GM18519 (cell line): ENCODE results near the gene ITM2C.

Source experiments
- ATAC-seq: cut with Tn5 transposase; IDR thresholded peaks from one replicate; pipeline ENCODE4 v1.9.1; 2021; ENCODE audit warnings: mild to moderate bottlenecking, moderate library complexity; ENCODE audit not compliant: unreplicated experiment, low FRiP score

Gene ITM2C

DNA sequence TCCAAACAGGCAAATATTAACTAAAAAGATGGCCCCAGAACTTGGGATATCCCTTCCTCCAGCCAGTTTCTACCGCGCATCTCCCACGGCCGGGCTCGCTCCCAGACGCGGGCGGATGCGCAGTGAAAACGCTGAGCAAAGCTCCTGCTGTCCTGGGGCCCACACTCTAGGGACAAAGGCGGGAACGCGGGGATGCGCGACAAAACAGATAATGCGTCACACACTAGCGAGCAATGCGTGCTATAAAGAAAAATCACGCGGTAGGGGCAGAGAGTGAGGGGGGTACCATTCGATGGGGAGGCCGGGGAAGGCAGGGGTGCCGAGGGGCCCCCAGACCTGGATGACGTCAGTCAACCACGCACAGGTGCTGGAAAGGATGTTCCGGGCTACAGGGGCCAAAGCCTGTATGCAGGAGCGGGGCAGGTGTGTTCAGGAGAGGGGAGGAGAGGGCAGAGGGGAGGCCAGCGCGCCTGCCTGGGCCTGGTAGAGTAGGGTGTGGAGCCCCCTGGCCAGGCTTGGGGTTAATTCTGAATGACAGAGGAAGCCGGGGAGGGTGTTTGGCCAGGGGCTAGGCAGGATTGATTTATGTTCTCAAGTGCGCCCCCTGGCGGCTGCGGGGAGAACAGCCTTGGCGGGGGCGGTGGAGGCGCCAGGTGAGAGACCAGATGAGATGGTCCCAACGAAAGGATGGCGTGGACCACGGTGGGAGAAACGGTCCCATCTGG, 14.9 kb upstream of the ITM2C start:
- no peak for ATAC-seq

DNA sequence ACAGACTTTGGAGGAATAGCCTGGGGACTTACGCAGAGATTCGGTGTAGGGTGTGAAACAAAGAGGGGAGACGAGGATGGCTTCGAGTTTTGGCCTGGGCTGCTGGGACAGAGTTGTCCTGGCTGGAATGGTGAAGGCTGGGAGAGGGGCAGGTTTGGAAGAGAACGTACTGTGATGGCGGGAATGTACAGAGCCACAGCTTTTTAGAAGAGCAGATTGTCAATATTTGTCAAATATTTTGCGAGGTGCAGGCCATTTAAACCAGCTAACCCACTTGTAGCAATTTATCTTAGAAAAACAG, 14.4 kb upstream of the ITM2C start:
- ATAC-seq, result no peak

DNA sequence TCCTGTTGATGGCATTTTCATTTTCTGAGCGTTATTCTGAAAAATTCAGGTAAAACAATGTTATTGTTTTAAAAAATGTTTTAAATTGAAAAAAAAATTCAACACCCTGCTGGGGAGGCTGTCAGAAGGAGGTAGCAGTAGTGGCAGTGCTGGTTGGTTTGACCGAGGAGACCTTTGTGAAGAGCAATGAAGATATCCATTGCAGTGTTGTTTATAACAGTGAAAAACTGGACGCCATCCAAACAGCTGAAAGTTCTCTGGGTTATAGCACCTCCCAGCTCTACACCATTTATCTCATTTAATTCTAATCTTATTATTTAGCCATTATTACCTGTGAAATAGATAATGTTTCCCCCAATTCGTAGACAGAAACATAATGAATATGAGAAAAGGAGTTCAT, 12.6 kb upstream of the ITM2C start:
- no peak for ATAC-seq

DNA sequence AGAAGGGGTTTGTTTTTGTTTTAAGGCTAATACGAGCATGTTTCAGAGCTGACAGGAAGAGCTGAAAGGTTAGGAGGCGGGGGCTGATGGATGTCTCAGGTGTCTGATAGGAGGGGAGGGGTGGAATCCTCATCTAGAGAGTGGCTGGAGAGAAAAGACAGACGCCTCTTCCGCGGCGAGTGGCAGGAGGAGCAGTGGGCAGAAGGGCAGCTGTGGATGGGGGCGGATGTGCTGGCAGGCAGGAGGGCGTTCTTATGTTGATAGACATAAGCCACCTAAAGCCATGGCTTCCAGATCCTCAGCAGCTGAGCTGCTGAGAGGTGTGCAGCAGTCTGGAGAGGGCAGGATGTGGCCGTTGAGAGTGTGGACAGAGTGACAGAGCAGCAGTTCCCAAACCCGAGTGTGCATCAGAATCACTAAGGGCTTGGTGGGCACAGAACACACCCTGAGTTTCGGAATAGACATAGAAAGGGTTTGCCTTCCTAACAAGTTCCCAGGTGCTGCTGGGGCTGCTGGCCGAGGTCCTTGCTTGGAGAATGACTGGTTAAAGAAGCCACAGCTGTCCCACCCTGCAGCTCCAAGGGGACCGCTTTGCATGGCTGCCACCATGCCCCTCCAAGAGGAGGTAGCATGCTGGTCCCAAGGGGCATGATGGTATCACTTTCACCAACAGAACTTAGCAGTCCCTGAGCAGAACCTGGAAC, 3.0 kb upstream of the ITM2C start:
- no peak for ATAC-seq

DNA sequence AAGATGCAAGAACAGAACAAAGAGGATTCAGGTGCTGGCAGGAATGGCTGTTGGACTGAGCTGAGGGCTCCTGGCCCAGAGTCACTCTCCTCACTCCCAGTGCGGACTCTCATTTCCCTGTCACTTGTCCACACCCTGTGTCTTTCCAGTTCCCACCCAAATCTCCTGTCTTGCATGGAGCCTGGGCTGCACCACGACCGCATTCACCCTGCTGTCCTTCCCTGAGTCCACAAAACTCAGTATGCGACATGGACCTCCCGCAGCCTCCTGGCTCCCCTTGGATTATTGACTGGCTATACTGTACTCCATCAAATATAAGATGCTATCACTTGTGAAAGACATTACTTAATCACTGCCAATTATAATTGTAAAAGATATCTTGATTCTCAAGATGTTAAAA, 2.5 kb upstream of the ITM2C start:
- ATAC-seq, result no peak

DNA sequence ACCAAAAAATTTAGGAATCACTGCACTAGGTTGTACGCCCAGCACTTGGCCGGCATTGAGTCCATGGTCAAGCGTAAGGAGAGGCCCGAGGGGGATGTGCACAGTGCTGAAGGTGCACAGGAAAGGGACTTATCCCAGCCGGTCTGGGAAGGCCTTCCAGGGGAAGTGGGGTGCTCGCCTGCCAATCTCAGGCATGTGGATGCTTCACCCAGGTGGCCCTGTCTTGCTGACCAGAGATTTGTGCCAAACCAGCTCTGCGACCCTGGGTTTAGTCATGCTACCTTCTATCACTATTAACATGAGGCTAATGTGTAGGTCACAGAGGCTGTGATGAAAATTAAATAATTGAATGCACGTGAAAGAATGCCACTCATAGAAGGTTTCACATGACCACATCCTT, 1.7 kb upstream of the ITM2C start:
- no peak for ATAC-seq

DNA sequence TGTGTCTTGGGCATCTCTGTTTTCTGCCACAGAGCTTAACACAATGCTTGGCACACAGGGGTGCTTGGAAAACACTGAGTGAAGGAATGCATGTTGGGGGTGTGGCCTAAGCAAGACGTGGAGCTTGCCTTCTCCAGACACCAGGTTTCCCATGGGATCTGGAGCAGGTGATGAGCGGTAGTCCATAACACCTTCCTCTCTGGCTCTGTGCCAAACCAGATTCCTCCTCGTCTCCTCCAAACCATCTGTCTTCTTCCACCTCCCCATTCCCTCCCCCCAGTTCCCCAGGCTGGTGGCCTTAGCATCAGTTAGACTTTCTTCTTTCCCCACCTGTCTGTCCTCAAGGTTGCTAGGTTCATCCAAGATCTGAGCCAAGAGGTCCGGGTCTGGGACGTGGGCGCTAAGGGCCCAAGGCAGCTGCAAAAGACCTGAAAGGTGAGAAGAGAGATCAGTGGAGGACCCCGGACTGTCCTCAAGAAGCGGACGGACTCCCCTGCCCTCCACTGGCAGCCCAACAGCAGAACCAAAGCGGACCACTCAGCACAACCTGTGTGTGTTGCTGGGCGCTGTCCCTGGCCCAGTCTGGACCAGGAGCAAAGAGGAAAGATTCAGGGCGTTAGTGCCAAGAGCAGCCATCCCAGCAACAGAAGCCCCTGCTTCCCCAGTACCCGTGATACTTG, 1.2 kb upstream of the ITM2C start:
- no peak for ATAC-seq

DNA sequence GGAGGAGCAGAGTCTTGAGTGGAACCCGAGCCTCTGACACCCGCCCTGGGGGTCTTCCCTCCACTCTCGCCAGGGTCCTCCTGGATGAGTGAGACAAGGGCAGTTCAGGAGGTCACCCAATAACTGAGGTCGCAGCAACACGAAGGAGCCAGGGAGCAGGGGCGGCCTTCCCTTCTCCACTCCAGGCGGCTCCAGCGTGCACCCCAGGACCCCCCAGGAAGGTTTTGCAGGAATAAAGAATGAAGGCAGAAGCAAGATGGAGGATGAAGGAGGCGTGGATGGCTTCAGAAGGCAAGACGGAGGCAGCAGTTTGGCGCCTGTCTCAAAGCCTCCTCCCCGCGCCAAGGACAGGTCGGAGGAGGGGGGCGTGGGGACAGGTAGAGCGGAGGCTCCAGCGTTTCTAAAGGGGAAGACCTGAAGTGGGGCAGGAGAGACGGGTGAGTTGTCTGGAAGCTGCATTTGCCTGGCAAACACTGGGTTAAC, 579 bp upstream of the ITM2C start:
- no peak for ATAC-seq

DNA sequence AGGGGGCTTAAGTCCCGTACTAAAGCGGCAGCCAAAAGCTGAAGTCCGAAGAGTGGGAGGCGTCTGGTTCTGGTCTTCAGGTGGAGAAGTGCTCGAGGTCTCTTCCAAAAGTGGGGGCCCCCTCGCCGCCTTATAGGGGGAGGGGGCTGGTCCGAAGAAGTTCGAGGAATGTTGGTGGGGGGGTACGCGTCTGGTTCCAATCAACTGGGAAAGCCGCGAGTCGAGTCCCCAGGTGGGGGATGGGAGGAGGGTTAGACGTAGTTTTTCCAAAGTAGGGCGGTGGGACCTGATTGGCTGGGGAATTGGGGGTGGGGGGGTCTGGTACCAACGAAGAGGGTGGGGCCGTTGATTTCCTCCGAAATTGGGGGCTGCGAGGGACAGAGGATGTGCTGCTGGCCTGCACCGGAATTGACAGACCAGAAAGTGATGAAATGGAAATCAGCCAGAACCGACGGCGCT, 594 bp downstream of the ITM2C start:
- ATAC-seq, result no peak

DNA sequence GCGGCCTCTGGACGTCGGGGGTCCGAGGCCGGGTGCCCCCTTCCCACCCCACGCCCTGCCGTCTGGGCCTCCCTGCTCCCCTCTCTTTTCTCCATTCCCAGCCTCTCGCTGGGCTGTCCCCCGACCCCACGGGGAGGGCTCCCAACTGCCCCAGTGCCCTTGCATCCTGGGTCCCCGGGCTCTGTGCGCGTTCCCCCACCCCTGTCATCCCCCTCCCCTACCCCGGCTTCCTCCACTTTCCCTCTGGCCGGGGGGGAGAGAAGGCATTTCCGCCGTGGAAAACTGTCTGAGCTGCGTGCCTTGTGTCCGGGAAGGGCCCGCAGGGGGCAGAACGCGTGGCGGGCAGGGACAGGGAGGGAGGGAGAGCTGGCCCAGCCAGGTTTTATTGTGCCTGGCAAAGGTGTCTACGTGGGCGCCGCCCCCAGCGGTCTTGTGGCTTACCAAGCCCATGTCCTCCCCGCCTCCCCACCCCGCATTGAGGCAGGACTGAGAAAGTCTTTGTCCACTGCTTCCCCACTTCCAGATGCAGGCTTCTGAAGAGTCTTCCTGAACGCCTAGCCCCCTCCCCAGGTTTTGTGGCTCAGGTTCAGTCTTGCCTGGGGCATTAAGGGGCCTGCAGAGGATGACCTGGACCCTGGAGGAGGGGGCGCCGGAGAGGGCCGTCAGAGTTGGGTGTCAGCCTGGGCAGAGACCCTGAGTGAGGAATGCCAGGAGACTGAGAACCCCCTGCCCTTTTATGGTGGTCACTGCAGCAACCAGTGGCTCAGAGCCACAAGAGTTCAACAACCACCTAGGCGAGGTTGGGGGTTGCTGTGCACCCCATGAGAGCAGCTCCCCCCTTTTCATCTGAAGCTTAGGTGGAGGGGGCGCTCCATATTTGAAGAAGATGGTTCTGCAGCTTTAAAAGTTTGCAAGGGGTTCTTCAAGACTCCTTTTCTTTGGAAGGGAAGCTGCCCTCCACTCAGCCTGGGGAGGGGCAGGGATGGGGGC, 1.3 kb downstream of the ITM2C start:
- no peak for ATAC-seq

DNA sequence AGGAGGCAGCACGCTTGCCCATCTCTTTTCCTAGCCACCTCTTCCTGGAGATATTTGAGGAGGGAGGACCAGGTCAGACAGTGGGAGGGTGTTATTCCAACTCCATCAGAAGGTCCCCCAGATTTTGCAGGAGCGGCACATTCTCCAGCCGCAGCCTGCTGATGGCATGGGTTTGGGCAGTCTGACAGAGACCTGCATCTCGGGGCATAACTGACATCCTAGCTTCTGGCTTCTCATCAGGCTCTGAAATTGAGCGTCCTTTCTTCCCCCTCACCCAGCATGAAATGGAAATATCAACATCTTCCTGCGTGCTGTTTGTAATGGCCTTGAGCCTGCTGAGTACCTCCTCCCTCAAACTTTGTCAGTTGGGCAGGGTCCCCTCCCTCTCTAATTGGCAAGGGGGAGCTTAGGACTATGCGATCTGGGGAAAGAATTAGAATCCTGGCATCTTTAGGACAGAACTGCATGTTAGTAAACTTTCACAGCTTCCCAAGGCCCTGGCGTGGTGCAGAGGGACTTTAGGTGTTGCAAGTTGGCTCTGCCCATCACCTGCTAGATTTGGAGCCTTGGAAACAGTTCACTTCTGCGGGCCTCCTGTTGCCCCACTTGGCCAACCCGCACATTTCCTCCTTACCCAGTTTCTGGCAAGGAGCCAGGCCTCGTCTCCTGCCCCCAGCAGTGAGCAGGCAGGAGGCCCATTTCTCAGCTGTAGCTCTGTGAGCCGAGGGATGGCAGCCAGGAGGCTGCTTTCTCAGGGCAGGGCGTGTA, 2.2 kb downstream of the ITM2C start:
- ATAC-seq, result no peak

DNA sequence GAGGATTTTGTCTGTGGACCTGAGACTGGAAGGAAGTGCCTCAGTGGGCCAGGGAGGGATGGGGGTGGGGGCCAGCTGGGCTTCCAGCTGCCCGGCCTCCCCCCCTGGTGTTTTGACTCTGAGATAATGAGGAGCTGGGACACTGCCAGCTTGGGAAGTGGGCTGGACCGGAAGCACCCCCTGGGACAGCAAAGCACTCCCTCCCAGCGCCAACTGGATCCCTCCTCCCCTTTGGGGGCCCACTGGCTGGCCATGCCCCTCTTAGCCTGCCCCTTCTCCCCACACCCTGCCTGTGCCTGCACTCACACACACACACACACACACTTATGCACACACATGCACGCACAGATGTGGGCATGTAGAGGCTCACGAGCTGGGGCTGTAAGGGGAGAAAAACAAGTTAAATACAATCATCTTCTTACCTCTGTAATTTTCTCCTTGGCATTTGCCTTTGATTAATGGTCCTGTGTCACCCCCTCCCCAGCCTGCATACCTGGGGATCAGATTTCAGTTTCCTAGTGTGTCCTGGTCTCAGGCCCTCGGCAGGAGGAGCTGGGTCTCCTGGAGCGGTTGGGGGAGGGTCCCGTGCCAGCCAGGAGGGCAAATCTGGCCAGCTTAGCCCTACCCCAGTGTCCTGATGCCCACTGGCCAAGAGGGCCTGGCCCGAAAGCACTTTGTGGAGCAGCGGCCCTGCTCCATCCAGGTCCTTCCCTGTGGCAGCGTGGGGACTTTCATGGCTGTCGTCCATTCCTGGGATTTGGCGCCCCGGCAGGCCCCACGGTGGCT, 3.6 kb downstream of the ITM2C start:
- ATAC-seq, result no peak

DNA sequence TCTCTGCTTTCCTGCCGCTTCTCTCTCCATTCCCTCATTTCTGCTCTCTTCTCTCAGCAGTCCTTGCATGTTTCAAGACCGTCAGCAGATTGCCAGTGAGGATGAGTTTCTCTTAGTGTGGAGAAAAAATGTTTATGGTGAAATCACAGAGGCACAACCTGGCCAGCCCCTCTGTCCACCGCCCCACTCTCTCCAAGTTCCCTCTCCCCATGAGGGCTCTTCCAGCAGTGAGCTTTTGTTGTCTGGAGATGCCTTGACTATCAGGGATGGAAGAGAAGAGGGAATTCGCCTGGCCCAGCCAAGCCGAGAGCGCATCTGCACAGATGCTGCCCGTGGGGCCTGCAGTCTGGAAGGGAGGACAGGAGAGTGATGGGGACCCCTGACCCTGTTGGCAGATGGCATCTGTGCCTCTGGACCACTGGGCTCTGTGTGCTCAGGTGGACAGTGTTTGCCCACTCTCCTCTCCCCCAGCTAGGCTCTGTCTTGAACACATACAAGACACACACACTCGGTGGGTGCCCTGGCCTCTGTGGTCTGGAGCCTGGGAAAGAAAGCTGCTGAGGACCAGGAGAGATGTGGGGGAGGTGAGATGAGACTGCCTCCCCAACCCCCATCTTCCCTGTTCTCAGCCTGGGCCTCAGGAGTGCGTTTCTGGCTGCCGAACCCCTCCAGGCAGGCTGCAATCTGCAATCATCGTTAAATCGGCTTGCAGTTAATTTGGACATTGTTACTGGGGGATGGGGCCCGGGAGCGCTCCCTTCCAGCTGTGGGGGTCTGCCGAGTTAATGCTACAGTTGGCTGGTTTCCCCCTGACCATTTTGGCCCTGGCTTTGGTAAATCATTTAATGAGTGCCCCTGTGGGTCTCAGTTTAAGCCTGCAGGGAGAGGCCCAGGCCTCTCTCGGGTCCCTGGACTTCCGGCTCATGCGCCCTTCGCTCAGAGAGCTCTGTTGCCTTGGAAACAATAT, 4.5 kb downstream of the ITM2C start:
- ATAC-seq, result no peak

DNA sequence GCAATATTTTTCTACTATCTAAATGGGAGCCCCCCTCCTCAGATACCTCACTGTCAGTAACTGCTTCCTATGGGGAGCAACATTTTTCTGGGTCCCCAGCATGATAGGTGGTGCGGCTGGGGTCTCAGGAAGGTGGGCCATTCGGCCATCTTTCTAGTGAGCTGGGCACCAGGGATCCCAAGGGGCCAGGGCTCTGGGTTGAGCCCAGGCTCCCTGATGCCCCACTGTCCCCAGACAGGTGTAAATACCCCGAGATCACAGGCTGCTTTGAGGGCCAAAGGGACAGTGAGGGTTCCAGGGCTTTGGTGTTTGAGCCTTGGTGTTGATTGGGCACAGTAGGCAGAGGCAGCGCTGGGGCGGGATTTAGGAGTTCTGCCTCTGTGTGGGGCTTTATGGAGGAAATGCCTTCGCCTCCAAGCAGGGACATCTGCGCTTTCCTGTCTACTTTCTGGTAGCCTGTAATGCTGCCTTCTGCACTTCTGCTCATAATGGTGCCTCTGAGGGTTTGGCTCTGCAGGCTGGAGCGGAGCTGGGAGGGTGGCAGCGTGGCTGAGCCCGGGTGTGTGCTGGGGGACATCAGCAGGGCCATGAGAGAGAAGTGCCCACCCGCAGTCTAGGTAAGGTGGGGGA, 5.3 kb downstream of the ITM2C start:
- no peak for ATAC-seq

DNA sequence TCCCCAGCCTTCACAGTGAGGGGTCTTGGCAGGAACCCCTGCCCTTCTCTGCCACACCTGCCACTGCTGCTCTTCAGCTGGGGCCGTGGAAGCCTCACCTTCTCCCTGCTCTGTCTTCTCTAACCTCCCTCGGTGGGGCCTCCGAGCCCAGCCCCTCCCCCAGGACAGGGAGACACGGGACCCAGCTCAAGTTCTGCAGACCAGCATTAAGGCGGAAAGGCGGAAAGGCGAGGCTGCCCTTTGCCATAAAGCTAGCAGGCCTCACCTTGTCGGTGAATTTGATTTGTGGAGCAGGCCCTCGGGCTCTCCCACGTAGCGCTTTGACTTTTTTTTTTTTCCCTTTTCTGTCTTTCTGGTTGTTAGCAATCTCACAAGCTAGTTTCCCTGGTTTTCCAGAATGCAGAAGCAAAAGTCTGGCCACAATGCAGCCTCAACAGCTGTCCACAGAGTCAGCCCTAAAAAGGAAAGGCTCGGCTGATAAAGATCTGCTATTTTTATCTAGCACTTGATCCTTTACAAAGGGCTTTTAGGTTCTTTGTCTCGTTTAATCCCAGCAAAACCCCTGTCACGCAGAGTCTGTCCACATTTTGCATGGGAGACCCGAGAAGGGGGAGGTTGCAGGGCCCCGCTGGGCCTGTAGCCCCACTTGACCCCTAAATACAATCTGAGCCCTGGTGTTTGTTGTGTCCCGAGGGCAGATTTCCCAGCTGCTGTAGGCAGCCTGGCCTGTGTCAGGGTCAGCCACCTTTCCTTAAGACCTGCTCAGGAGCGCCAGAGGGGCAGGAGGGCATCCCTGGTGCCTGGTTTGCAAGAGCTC, 6.0 kb downstream of the ITM2C start:
- no peak for ATAC-seq

DNA sequence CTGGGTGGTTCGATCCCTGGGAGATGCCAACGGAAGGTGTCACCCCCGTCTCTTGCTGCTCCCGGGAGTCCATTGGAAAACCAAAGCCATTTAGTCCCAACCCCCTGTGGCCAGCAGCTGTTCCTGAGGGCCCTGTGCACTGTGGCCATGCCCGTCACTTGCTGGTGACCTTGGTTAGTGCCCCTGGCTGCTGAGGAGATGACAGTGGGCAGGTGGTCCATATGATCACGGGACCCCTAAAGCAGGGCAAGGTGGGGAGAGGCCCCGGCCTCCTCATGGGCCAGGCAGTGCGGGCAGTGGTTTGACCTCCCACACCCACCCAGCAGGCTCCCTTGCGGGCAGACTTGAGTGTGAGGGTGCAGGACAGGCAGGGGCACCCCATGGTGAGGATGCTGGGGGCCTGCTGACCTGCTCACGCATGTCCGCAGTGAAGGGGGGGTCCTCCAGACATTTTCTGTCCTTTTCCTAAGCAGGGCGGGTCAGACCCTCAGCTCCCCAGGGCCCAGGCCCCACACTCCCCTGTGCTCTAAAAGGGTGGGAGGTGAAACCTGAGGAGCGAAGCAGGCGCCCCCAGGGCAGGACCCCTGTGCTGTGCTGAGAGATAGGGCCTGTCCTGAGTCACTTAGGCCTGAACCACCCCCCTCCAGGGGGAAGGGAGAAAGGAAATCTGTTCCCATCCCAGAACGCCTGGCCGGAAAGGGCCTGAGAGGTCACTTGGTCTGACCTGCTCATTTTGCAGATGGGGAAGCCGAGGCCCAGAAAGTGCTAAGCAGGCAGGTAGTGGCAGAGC, 6.8 kb downstream of the ITM2C start:
- no peak for ATAC-seq
